Ureter (tissue), 1 donor: ENCODE data around the gene GLT8D1. TPM values are rescaled to one million over a fixed set of nuclear protein-coding genes. Genes with fewer than 3 reads are reported as not detected.
A peak's percentile ranks its signal among the peaks of the same experiment; 100 is the strongest.
"Not testable (repeated sequence)": the region's sequence is repeated elsewhere in the genome, so short reads cannot be mapped to it uniquely, and the experiment has no call there.

Experiments used
- DNase-seq: peaks from one replicate; pipeline ENCODE4 v3.0.0-alpha.2; 2020; ENCODE audit warnings: low spot score
- total RNA-seq: library from RNA; stranded (reverse); gene quantifications from one replicate; pipeline ENCODE4 v1.2.4, GENCODE V29; 2023
- donor health status: DM: yes; HTN: yes; CAD: no.

Gene GLT8D1
- 52.3 TPM for total RNA-seq

- peak; percentile 78 for DNase-seq
Measured at GRCh38 chr3:52705688-52706686, at the start of gene GLT8D1, which contains the start of gene SPCS1. TSS of gene GLT8D1 (minus strand) at chr3:52705791. CDS start at chr3:52700460, 5,331 bp downstream. TSS of gene SPCS1 (plus strand) at chr3:52706106. CDS start at chr3:52706247, 141 bp downstream.

- DNase-seq, result no peak
Measured at GRCh38 chr3:52754373-52754772, 48.8 kb upstream of the GLT8D1 start.

GRCh38 chr3:52752045-52752660, 46.6 kb upstream of the GLT8D1 start:
- no peak for DNase-seq

GRCh38 chr3:52743721-52744120, 38.1 kb upstream of the GLT8D1 start:
- no peak for DNase-seq

- DNase-seq, result no peak
Measured at GRCh38 chr3:52743152-52743551, 37.6 kb upstream of the GLT8D1 start.

GRCh38 chr3:52742418-52743041, 36.9 kb upstream of the GLT8D1 start:
- no peak for DNase-seq

- no peak for DNase-seq
Measured at GRCh38 chr3:52739730-52740129, 34.1 kb upstream of the GLT8D1 start.

- no peak for DNase-seq
Measured at GRCh38 chr3:52733256-52733891, 27.8 kb upstream of the GLT8D1 start.

GRCh38 chr3:52731590-52731989, 26.0 kb upstream of the GLT8D1 start:
- DNase-seq, result no peak

- no peak for DNase-seq
Measured at GRCh38 chr3:52730681-52731080, 25.1 kb upstream of the GLT8D1 start.

- DNase-seq, result not testable (repeated sequence)
Measured at GRCh38 chr3:52728753-52729152, 23.2 kb upstream of the GLT8D1 start.

- DNase-seq, result no peak
Measured at GRCh38 chr3:52724511-52724910, 18.9 kb upstream of the GLT8D1 start.

- no peak for DNase-seq
Measured at GRCh38 chr3:52723935-52724334, 18.3 kb upstream of the GLT8D1 start.

GRCh38 chr3:52722491-52722890, 16.9 kb upstream of the GLT8D1 start:
- DNase-seq, result no peak

- DNase-seq, result no peak
Measured at GRCh38 chr3:52721730-52722008, 16.1 kb upstream of the GLT8D1 start.

- DNase-seq, result no peak
Measured at GRCh38 chr3:52721002-52721729, 15.6 kb upstream of the GLT8D1 start.

- no peak for DNase-seq
Measured at GRCh38 chr3:52719618-52720017, 14.0 kb upstream of the GLT8D1 start.

- DNase-seq, result no peak
Measured at GRCh38 chr3:52715714-52716305, 10.2 kb upstream of the GLT8D1 start.

GRCh38 chr3:52714335-52715302, 9.0 kb upstream of the GLT8D1 start:
- DNase-seq, result no peak
